Measurements from ENCODE around the gene CDKL2.

CDKL2 gene

GRCh38 chr4:75637827-75638226, 7.5 kb upstream of the CDKL2 start:
- no peak for DNase-seq

- no peak for DNase-seq
Measured at GRCh38 chr4:75637176-75637575, 6.8 kb upstream of the CDKL2 start.

- no peak for DNase-seq
Measured at GRCh38 chr4:75634951-75635350, 4.6 kb upstream of the CDKL2 start.

- no peak for DNase-seq
Measured at GRCh38 chr4:75634281-75634680, 4.0 kb upstream of the CDKL2 start.

GRCh38 chr4:75633846-75634245, 3.5 kb upstream of the CDKL2 start:
- DNase-seq: no peak

GRCh38 chr4:75630937-75631329, 605 bp upstream of the CDKL2 start:
- no peak for DNase-seq

- no peak for DNase-seq
Measured at GRCh38 chr4:75629239-75629638, 1.1 kb downstream of the CDKL2 start.

- DNase-seq: no peak
Measured at GRCh38 chr4:75623026-75623425, 7.3 kb downstream of the CDKL2 start.

- DNase-seq: no peak
Measured at GRCh38 chr4:75621715-75622114, 8.6 kb downstream of the CDKL2 start.

- no peak for DNase-seq
Measured at GRCh38 chr4:75612306-75612705, 18.0 kb downstream of the CDKL2 start.

GRCh38 chr4:75605928-75606327, 24.4 kb downstream of the CDKL2 start:
- no peak for DNase-seq

GRCh38 chr4:75599647-75600046, 30.7 kb downstream of the CDKL2 start:
- no peak for DNase-seq

- DNase-seq: no peak
Measured at GRCh38 chr4:75598390-75598789, 31.9 kb downstream of the CDKL2 start.

GRCh38 chr4:75596061-75596460, 34.3 kb downstream of the CDKL2 start:
- DNase-seq: no peak

- no peak for DNase-seq
Measured at GRCh38 chr4:75593393-75593792, 36.9 kb downstream of the CDKL2 start.

GRCh38 chr4:75584067-75584466, 46.3 kb downstream of the CDKL2 start:
- no peak for DNase-seq

GRCh38 chr4:75567725-75568124, 62.6 kb downstream of the CDKL2 start:
- no peak for DNase-seq

GRCh38 chr4:75566911-75567310, 63.4 kb downstream of the CDKL2 start:
- no peak for DNase-seq

- DNase-seq: no peak
Measured at GRCh38 chr4:75565481-75565880, 64.8 kb downstream of the CDKL2 start.

- DNase-seq: no peak
Measured at GRCh38 chr4:75564023-75564422, 66.3 kb downstream of the CDKL2 start.

- no peak for DNase-seq
Measured at GRCh38 chr4:75561789-75562188, 68.5 kb downstream of the CDKL2 start.

- DNase-seq: no peak
Measured at GRCh38 chr4:75557696-75558095, 72.6 kb downstream of the CDKL2 start.

GRCh38 chr4:75555294-75556164, 74.8 kb downstream of the CDKL2 start, which contains the start of gene ODAPH:
ODAPH (plus strand) TSS chr4:75556066; CDS start chr4:75556083, 17 bp downstream.
- DNase-seq: no peak

- no peak for DNase-seq
Measured at GRCh38 chr4:75552452-75552851, 77.9 kb downstream of the CDKL2 start.

GRCh38 chr4:75549019-75549418, 81.3 kb downstream of the CDKL2 start:
- no peak for DNase-seq

Data from cerebellar nuclear complex (tissue), 1 donor.